ENCODE results near the gene MBD1.
"Not testable (repeated sequence)": the region's sequence is repeated elsewhere in the genome, so short reads cannot be mapped to it uniquely, and the experiment has no call there.

The MBD1 gene, protein sequence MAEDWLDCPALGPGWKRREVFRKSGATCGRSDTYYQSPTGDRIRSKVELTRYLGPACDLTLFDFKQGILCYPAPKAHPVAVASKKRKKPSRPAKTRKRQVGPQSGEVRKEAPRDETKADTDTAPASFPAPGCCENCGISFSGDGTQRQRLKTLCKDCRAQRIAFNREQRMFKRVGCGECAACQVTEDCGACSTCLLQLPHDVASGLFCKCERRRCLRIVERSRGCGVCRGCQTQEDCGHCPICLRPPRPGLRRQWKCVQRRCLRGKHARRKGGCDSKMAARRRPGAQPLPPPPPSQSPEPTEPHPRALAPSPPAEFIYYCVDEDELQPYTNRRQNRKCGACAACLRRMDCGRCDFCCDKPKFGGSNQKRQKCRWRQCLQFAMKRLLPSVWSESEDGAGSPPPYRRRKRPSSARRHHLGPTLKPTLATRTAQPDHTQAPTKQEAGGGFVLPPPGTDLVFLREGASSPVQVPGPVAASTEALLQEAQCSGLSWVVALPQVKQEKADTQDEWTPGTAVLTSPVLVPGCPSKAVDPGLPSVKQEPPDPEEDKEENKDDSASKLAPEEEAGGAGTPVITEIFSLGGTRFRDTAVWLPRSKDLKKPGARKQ

DNA sequence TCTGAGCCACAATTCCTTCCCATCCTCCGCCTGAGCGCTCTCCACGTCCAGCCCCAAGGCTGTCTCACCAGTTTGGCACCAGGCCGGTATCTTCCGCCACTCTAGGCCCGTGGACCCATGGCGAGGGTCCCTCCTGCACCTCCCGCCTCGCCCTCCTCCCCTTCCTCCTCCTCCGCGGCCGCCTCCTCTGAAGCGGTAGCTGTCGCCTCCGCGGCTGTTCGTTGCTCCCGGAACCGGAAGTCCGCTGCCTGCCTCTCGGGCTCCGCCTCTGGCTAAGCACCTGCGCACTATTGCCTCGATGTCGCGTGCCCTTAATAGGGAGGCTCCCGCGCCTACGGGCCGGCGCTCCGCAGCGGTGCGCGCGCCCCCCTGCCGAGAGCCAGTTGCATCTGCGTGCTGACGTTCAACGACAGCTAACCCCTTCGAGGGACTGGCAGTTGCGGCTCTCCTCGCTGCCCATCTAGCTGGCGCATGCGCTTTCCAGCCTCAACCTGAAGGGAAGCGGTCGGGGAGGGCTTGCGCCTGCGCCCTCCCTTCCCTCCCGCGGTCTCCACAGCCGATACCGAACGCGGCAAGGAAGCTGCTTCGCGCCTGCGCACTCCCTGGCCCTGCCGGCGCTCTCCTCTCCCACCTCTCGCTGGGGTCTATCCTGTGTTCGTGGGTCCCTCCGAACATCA is at the start of gene MBD1:
TSS of gene MBD1 (minus strand) at position 229 of the 677 bp plus-strand sequence. CDS start 1,531 bp downstream, outside the sequence.
- DNase-seq: peak; percentile 97

DNA sequence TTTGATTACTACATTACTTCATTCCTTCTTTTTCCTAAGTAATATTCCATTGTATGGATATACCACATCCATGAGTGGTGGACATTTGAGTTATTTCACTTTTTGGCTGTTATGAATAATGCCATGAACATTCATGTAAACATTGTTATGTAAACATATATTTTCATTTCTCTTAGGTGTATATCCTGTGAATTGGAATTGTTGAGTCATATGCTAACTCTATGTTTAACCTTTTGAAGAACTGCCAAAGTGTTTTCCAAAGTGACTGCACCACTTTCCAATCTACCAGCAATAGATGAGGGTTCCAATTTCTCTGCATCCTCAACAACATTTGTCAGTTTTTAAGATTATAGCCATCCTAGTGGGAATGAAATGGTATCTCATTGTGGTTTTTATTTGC is 48.9 kb upstream of the MBD1 start:
- DNase-seq: no peak

DNA sequence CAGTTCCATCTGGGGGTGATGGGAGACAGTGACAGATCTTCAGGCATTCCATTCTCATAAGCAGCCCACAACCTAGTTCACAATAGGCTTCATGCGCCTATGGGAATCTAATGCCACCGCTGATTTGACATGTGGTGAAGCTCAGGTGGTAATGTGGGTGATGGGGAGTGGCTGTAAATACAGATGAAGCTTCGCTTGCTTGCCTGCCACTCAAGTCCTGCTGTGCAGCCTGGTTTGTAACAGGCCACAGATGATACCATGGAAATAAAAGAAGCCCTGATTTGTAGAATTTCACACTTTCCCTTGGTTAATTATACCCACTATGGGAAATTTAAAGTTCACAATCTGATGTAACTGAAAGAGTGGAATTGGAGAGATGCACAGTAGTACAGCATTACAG is 46.7 kb upstream of the MBD1 start:
- no peak for DNase-seq

DNA sequence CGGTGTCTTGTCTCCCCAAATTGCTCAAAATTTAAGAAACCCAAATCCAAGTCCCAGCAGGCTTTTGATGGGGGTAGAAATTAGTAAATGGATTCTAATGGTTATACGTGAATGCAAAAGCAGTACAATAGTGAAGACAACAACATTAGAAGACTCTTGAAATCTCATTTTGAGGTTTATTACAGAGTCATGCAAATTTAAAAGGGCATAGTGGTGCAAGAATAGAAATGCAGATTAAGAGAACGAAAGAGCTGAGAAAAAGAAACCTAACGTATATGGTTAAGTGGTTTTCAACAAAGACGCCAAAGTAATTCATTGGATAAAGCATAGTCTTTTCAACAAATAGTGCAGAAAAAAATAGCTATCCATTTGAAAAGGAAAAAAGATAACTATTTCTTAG is 39.4 kb upstream of the MBD1 start:
- DNase-seq: no peak

DNA sequence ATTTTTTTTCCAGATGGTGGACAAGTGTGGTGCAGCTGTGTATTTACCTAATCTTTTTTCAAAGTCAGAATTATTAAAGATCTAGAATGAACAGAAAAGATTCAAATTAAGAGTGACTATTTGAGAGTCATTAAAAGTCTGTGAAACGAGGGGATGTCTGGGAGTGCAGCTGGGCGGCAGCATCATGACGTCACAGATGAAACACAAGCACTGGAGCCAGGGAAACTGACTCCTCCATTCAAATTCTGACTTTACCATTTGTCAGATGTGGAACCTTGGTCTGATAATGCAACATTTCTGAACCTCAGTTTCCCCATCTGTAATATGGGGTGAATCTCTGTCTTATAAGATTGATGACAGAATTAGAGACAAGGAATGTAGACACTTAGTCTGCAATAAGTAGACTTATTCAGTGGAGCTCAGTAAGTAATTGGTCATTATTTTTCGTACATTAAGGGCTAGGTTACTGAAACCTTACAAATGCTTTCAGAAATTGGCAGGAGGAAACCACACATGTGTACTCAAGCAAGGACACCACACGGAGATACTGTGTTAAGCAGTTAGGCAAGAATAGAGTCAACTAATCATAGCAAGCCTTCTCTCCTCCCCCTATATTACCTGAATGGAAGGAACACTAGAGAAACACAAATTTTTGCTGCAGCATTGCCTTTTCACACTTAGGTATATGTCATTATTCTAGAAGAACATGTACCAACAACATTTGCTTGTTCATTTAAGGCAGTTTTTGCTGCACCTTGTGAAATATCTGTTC is 34.0 kb upstream of the MBD1 start:
- DNase-seq: no peak

DNA sequence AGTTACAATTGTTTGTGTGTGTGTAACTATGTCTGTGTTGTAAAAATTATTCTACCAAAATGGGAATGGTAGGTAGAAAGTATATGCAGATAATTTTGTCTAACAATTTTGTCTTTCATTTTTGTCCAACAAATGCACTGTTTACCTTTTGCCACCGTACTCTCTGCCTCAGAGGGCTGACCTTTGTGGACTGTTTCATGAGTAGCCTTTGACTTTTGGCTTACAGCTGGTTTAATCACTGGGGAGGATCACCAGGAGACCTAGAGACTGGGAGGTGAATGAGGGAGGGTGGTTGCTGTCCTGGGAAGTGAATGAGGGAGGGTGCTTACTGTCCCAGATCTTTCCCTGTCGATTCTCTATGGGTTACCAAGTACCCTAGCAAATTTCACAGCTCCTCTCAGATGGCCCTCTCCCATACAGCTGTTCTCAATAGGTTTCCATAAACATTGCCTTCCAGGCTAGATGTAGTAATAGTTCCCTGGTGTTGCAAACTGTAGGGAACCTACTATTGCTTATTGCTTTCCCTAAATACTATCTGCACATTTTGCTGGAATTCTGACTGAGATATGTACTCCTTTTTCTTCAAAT is 32.6 kb upstream of the MBD1 start:
- no peak for DNase-seq

DNA sequence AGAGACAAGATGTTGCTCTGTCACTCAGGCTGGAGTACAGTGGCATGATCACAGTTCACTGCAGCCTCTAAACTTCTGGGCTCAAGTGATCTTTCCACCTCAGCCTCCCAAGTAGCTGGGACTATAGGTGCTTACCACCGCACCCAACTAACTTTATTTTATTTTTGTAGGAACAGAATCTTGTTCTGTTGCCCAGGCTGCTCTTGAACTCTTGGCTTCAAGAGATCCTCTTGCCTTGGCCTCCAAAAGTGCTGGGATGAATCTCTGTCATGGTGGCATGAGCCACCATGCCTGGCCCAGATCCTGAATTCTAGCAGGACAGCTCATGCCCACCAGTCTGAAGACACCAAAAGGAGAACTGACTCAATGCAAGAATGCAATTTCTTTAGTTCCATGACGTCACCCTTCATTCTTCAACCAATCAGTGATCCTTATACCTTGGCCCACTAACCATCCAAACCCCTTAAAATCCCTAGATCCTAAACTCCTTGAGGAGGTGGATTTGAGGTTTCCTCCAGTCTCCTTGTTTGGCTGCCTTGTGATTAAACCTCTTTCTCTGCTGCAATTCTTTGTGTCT is 31.8 kb upstream of the MBD1 start:
- no peak for DNase-seq

DNA sequence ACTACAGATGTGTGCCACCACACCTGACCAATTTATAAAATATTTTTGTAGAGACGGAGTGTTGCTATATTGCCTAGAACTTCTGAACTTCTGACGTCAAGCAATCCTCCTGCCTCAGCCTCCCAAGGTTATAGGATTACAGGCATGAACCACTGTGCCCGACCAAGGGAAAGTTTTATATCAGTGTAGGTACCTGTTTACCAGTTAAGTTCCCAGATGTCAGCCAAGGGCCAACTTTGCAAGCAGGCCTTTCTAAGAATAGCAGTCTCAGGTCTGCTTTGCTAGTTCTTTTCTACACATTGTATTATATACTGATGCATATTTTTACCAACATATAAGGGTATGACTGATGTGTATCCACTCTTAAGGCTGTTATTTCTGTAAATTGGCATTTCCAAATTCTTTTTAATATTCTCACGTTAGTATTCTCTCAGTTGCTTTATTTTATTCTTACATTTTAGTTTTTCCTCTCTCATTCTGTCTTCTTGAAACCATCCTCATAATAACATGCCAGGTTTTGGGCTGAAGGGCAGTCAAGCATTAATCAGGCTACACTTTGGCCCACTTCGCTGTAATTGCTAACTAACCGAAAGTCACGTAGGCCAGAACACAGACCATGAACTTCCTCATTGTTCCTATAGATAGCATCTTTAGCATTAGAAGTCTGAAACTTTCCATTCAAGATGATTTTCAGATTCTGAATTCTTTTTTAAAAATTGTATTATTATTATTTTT is 31.1 kb upstream of the MBD1 start:
- DNase-seq: no peak

DNA sequence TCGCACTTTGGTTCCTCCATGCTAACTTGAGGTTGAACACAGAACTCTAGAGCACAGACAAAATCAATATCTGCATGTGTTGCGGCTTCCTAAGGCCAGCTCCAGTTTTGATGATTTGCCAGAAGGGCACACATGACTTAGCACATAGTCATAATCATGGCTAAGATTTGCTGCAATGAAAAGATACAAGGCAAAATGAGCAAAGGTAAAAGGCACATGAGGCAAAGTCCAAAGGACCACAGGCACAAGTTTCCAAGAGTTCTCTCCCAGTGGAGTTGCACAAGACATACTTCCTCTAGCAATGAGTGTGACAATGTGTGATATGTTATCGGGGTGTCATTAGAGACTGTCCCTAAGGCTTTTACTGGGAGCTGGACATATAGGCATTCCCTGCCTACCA is 30.3 kb upstream of the MBD1 start:
- DNase-seq: no peak

DNA sequence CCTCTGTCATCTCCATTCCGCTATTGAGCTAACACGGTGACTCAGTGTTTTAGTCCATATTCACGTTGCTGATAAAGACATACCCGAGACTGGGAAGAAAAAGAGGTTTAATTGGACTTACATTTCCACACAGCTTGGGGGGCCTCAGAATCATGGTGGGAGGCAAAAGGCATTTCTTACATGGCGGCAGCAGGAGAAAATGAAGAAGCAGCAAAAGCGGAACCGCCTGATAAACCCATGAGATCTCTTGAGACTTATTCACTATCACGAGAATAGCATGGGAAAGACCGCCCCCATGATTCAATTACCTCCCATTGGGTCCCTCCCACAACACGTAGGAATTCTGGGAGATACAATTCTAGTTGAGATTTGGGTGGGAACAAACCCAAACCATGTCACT is 28.8 kb upstream of the MBD1 start:
- DNase-seq: no peak

DNA sequence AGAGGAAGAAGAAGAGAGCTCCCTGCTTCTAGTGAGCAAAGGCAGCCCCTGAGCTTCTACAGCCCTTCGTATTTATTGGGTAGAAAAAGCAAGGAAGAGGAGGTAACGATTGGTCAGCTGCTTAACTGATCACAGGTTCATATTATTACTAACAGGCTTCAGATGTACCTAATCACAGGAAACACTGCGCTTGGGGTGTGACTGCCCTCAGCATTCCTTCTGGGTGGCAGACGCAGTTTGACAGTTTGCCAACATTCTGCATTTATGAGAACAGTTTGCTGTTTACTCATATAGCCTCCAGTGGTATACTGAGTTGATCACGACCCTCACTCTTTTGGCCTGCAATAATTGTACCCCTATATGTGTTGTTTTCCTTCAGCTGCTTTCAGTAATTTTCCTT is 27.5 kb upstream of the MBD1 start:
- DNase-seq: not testable (repeated sequence)

DNA sequence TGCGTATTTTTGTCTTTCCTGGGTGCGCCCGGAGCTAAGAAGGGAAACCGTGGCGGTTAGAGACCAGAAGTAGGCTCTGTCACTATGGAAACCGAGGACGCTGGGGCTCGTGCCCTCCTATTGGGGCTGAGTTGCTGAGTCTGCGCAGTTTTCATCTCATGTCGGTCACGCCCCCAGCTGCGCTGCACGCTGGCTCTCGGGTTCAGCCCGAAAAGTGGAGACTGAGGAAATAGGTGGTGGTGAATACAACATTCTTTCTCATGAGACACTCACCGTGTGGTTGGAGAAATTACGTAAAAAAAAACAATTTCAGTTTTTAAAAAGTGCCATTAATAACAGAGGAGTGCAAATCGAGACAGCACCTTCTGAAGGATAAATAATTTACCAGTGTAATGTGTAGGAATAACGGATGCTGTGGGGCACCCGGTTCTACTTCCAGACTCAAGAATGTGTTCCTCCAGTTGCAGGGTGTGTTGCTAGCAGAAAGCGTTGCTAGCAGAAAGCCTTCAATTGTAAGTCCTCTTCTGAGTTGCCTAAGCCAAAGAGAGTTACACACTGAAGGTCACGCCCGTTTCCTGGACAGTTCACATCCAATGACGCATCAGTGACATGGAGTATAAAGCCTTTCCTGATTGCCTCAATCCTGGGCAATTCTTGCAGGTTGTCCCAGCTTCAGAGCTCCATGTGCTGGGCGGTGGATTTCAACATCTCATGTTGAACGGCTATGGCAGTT is 26.6 kb upstream of the MBD1 start:
- peak; percentile 20 for DNase-seq

DNA sequence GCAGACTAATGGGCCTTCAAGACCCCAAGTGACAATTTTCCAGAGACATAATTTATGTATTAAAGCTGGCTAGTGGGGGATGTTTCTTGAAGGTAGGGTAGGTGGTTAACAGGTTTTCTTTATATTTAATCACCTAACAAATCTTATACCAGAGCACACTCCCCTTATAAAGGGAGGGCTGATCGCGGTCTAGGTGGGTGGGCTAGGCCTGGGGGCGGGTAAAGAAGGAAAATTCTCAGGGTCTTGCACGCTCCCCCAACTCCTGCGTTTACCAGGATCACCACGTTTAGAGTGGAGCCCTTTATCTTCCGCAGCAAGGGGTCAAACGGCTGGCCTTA is 26.0 kb upstream of the MBD1 start:
- no peak for DNase-seq

DNA sequence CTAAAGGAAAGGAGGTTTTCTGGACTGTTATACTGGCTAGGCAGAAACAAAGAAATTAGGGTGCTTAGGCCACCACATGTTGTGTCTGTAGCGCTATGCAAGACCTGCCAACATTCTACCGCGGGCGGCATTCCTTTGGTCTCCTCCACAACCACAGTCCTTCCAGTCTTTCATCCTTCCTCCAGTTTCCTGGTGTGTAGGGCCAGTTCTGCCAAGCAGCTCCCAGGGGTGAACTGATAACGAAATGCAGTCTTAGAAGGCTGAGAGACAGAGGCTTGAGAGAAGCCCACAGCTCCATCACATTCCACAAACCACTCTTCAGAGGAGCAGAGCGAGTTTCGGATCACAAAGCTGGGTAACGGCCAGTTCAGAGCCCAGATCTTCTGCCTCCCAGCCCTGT is 25.6 kb upstream of the MBD1 start:
- no peak for DNase-seq

DNA sequence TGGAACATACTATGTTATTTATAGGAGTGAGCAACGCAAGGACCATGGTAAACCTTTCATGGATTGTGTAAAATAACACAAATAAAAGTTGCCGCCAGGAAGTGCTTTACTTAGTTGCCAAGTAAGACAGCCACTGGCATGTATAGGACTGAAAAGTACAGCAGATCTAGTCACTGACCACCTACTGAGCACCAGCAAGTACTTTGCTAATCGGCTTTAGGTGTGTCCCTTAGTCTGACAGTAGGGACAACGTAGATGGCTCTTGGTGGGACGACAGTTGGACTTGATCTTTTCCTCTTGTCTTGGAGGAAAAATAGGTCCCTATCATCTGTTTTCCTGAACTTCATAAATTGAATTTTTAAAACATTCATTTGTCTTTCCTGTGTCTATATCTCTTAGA is 19.8 kb upstream of the MBD1 start:
- no peak for DNase-seq

DNA sequence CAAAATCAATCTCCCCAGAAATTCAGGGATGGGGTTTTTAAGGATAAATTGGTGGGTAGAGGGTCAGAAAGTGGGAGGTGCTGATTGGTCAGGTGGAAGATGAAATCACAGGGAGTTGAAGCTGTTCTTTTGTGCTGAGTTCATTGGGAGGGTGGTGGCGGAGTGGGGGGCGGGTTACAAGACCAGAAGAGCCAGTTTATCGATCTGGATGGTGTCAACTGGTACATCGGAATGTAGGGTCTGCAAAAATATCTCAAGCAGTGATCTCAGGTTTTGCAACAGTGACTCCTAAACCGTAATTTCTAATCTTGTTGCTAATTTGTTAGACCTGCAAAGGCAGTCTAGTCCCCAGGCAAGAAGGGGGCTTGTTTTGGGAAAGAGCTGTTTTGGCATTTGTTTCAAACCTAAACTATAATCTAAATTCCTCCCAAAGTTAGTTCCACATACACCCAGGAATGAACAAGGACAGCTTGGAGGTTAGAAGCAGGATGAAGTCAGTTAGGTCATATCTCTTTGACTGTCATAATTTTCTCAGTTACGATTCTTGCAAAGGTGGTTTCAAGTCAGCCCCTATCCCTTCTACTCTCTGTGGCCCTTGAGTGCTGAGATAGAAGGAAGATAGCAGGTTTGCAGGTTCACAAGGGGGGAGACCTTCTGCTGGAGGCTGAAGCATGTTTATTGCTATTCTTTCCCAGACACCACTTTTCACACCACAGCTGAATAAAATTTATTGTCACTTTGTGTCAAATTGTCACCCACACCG is 18.5 kb upstream of the MBD1 start:
- DNase-seq: no peak

DNA sequence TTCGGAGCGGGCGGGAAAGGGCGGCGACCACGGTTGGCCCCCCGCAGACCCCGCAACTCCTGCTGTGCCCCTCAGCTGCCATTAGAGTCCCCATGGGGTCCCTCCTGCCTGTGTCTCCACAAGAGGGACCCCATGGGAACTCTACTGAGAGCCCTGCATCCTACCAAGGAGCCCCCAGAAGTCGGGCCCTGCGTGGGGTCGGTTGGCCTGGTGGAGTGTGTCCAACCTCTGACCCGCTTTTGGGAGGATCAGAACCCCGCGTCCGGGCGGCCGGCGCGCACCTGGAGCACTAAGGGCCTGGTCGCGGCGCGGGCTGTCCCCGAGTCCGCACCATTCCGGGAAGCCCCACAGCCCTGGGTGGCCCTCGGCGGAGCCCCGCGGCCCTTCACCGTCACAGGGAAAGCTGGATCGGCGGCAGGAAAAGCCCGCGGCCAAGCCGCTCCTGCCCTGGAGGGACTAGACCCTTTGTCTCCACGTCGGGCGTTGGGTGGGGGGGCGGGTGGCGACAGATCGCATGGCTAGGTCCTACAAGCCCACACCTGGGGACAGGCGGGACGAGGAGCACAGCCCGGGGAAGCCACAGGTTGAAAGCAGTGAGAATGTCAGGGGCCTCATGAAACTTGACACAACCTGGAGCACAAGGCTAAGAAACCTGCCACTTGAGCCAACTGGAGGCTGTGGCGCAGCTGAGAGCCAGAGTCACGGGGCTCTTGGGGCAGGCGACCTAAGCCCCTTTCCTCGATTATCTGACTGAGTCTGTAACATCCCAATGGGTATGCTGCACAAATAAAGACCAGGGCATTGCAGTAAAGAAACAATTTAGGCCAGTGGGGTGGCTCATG is 17.3 kb upstream of the MBD1 start:
- DNase-seq: no peak

DNA sequence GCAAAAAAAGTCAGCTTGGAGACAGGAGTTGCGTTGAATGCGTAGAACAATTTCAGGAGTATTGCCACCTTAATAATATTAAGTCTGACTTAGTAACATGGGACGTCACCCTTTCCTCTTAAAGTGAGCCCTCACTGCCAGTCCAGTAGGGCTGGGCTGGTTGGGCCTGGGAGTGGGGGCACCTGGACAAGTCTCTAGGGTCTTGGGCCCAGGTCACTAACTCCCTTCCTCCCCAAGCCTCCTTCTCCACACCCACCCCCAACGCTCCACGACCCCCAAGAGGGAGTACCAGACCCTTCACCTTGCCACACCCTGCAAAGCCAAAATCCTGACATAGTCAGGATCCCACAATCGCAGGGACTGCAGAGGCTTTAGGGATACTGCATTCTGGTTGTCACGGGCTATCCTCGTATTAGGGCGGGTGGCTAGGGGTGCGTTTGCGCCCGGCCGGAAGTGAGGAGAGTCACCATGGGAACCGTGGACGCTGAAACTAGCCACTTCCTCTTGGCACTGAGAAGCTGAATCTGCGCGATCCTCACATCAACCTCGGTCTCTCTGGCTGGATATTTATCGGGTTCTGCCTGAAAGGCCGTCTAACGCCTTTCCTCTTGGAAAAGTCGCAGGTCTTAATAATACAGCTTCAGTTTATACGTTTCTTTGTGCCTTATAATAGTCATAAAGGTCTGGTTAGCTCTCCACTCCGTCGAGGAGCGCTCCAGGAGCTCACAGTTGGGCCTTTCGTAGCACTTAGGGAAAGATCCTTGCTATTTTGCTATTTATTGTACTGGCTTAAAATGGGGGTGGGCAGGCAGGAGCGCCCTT is 16.5 kb upstream of the MBD1 start:
- no peak for DNase-seq

DNA sequence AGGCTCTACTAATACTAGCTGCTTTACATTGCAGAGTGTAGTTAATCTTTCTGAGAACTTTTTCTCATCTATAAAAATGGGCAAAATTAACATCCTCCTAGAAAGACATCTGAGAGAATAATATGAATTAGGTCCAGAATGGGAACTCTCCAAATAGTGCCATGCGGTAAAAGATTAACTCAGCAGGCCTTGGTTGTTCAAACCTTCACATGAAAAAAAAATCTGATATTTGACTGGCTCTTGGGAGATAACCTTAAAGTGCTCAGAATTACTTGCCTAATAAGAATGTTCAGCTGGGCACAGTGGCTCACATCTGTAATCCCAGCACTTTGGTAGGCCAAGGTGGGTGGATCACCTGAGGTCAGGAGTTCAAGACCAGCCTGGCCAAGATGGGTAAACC is 11.7 kb upstream of the MBD1 start:
- DNase-seq: no peak
